ENCODE data around the gene TRMT2A.

TRMT2A gene

DNA sequence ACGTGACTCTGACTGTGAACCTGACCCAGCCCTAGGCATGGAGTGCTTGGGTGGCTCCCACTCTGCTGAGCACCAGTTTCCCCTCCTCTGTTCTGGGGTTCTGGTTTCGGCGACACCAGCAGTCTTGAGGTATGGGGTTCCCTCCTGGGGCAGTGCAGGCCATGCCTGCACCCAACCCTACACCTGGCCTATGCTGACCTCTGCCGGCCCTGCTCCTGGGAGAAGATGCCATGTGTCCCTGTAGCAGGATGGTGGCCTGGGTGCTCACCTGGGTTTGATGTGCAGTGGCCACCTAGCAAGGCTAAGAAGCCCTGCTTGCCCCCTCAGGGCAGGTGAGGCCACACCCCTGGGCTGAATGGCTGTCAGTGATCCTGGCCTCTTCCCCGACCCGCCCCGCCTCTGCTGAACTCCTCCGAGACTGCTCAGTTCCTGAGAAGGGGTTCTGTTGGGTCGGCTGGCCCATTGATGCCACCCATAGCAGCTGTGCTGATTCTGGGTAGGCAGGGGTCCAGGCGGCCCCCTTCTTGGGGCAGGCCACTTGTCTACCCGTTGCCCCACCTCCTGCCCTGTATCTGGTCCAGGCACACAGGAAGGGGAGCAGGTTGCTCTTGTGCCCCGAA lies 17.0 kb upstream of the TRMT2A start:
- no peak for DNase-seq

- no peak for DNase-seq
These were observed 15.7 kb upstream of the TRMT2A start for GRCh38 chr22:20132686-20133246.

DNA sequence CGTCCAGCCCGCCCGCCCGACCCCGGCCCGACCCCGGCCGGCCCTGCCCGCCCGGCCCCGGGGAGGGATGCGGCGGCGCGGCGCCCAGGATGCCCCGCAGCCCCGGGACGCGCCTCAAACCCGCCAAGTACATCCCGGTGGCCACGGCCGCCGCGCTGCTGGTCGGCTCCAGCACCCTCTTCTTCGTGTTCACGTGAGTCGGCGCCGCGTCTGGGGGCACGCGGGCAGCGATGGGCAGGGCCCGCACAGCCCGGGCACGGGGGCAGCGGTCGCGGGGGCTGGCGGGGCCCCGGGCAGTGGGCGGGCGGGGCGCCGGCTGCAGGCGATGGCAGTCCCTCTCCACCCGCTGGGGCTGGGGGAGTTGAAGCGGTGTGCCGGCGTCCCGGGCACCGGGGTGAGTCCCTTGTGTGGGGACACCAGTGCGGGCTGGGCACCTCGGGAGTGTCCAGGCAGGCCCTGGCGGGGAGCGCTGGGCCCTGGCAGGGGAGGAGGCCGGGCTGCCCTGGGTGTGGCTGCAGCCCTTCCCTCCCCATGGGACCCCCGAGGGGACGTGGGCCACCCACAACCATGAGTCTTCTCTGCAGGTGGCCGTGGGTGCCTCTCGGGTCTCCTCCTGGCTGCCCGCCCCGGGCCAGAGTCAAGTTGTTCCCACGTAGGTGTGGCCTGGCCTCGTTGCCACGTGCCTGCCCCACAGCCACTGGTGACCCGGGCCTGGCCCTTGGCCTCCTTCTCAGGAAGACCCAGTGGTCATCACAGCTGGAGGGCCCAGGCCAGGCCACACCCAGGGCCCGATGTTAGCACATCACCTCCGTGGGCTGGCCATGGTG lies 15.0 kb upstream of the TRMT2A start:
- DNase-seq: no peak

GRCh38 chr22:20131597-20131858 lies 14.5 kb upstream of the TRMT2A start, which contains the start of gene ZDHHC8:
TSS of gene ZDHHC8 (plus strand) at chr22:20131804. CDS start at chr22:20131948, 144 bp downstream.
- DNase-seq: peak; percentile 36 to 41

- DNase-seq: peak; percentile 73 to 77
These were observed 13.9 kb upstream of the TRMT2A start for GRCh38 chr22:20130731-20131596.

DNA sequence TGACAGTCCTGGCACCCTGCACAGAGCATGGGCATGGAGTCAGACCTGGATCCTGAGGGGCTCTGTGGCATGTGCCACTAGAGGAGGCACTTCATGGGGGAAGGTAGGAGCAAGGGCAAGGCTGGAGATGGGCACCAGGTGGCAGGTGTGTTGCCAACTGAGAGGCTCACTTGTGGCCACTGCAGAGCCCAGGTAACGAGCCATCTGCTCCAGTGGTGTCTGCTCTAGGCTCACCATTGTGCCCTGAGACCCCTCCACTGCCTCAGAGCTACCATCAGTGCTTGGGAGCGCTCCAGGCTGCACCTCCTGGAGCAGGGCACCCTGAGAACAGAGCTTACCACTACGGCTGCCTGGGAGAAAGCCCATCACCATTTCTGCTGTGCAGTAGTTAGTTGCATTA lies 13.3 kb upstream of the TRMT2A start:
- no peak for DNase-seq

GRCh38 chr22:20129747-20130014 lies 12.7 kb upstream of the TRMT2A start:
- no peak for DNase-seq

DNA sequence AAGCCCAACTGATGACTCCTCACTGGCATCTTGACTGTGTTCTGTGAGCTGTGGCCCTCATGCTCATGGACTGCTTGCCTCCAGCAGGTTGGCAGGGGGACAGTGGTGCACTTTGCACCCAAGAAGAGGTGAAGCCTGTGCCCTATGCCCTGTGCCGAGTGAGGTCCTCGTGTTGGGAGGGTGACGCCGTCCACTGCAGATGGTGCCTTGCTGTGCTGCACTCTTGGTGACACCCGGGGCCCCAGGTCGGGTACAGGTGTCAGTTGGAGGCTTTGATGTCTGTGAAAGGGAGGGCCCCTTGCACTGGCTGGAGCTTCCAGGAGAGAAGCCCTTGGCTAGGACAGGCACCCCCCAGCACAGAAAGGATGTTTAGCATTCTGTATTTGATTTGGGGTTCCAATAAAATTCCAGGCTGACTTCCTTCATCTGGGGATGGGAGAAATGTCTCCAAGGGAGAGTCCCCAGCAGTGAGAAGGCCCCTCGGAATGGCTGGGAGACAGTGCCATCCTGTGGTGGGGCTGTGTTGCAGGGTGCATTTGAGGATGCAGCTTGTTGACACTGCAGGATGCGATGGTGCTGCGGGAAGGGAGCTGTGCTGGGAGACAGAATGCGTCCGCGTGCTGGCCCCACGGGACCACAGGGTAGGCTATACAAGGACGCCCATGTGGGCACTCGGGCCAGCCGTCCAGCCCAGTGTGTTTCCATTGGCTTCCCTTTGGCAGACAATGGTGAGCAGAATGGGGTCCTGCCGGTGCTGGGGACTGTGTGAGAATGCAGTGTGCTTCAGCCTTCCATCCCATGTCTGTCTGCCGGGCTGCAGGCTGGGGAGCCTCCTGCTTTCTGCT lies 12.1 kb upstream of the TRMT2A start:
- peak; percentile 51 to 59 for DNase-seq

GRCh38 chr22:20128619-20128901 lies 11.5 kb upstream of the TRMT2A start:
- DNase-seq: no peak

DNA sequence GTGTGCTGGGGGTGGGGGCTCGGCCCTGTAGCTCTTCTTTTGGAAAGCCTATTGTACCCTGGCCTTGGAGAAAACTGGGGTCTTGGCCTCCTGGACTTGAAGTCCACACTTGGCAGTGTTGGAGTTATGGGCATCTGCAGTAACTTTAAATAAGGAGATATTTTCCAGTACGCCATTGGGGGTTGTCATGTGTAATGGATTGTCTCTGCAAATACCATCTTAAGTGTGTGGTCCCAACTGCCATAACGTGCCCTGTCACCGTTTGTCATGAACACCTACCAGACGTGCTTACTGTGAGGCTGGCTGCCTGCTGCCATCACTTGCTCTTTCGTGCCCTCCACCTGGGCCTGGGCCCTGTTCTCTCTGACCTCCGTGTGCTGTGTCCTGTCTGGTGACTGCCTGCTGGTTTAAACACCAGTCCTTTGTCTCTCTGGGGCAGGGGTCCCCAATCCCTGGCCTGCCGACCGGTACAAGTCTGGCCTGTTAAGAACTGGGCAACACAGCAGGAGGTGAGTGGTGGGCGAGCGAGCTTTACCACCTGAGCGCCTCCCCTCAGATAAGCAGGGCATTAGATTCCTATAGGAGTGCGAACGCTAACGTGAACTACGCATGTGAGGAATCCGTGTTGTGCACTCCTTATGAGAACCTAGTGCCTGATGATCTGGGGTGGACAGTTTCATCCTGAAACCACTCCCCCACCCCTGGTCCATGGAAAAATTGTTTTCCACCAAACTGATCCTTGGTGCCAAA lies 11.0 kb upstream of the TRMT2A start:
- no peak for DNase-seq

GRCh38 chr22:20127318-20127868 lies 10.4 kb upstream of the TRMT2A start:
- no peak for DNase-seq

DNA sequence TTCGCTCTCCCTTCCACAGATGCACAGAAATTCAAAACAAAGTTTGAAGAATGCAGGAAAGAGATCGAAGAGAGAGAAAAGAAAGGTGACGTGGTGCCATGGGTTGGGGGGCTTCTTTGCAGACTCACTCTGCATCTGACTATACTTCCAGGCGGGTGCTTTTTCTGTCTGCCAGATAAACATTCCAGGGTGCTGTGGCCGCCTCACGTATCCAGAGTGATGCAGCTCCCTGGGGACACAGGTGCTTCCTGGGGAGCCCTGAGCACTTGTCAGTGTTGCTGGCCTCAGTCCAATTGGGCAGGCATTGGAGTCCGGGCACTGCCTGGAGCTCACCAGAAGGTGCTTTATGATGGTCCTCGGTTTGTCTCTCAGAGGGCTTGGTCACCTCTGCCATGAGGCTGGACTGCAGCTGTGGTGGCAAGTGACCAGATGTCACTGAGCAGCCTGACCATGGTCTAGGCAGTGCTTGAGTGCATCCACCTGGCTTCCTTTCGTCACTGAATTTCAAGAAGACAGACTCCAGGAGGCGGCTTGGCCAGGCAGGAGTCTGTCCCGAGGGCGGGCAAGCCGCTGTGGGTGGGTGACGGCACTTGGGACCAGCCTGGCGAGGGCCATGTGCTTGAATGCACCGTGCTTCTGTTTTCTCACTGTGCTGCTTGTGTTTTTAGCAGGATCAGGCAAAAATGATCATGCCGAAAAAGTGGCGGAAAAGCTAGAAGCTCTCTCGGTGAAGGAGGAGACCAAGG lies 9.4 kb upstream of the TRMT2A start:
- DNase-seq: no peak

GRCh38 chr22:20125201-20126174 lies 8.5 kb upstream of the TRMT2A start:
- no peak for DNase-seq

DNA sequence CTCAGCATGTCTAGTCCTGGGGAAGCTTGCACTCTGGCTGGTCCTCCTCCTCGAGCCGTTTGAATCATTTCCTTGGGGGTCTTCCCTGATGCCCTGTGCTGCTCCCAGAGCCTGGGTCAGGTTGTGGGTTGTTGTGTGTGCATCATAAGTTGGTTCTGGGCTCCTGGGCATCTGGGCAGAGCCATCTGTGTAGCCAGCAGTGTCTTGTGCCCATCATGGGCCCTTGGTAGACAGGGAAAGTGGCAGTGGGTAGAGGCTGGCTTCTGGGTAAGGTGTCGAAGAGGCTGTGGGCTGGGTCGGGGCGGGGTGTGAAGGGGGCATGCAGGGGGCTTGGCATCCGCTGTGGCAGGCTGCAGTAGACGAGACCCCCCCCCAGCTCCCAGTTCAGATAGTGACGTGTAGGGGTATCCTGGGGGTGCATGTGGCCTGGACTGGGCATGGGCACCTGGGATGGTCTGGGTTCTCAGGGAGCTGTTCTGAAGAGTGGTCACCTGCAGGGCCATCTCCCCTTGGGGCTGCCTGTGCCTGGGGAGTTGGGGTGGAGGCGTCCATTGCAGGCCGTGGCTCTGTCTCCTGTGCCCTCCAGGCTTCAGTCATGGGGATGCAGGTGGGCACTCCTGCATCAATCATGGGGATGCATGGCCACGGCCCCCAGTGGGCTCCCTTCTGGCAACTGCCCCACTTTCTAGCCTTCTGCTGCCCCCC lies 7.2 kb upstream of the TRMT2A start:
- DNase-seq: no peak

DNA sequence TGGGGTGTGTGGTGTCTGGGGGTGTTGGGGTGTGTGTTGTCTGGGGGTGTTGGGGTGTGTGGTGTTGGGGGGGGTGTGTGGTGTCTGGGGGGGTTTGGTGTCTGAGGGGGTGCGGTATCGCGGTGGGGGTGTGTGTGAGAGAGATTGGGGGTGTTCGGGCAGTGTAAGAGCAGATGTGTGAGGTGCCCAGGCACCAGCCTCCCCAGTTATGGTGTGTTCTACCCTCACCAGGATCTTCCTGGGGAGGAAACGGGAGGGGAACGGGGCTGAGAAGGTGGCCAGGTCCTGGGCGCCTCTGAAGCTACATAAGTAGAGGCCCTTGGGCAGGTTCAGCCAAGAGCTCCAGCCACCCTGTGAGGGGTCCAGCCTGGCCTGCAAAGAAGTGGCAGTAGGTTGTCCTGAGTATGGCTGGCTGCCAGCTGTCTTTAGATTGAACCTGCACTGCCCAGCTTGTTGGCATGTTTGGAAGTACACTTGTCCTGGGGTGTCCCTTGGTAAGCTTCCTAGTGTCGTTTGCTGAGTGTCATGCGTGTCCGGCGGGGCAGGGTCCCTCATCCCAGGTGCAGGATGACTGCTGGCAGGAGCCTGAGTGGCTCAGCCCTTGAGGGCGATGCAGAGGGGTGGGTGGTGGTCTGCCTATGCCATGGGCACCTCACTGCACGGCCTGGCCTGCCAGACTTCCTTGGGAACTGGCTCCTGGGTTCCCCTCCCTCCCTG lies 6.5 kb upstream of the TRMT2A start:
- DNase-seq: no peak

GRCh38 chr22:20121856-20122415 lies 4.9 kb upstream of the TRMT2A start:
- no peak for DNase-seq

GRCh38 chr22:20118300-20119020 lies 1.4 kb upstream of the TRMT2A start:
- DNase-seq: no peak

Data from activated CD4-positive, alpha-beta T cell treated with anti-CD3 and anti-CD28 coated beads, Interleukin-2, amount 50 U/mL, for 4 hours (primary cell).